ENCODE results near the gene RCBTB2. TPM values are rescaled to one million over a fixed set of nuclear protein-coding genes. Genes with fewer than 3 reads are reported as not detected.

Gene RCBTB2
- total RNA-seq, 1 donor: 7.0 TPM

DNA sequence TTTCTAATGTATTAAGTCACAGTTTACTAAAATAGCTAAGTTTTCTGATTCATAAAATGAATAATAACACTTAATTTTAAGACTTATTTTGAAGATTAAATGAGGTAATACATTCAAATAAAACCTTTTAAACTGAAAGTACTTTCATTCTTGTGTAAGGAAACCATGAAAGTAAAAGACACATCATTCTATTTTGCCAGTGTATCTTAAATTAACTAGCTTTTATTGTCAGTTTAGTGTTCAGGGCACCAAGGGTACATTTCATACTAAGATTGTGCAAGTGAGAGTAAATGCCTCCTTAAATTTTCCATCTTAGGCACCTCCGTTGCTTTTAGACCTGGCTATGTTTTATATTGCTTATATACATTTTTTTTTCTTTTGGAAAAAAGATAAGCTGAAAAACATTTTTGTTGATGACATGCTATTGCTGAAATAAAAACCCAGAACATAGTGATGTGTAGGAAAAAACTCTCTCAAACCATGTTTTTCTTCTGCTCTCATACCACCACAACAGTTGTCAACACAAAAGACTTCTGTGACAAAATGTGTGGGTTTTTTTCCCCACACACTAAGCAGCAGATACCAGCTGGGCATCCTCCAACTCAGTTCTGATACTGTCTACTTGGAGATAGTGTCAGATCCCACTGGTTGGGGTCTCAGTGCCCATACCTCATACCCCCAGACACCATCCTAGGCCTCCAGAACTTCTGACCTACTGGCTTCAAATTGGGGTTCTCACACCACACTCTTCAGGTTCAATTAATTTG lies 89.3 kb downstream of the RCBTB2 start:
- H3K4me3 ChIP-seq (ENCODE audit: low read depth, low read length): no peak overlapping the region
- DNase-seq (ENCODE audit: low read depth): no peak
- TF ChIP-seq, protein P1, sequence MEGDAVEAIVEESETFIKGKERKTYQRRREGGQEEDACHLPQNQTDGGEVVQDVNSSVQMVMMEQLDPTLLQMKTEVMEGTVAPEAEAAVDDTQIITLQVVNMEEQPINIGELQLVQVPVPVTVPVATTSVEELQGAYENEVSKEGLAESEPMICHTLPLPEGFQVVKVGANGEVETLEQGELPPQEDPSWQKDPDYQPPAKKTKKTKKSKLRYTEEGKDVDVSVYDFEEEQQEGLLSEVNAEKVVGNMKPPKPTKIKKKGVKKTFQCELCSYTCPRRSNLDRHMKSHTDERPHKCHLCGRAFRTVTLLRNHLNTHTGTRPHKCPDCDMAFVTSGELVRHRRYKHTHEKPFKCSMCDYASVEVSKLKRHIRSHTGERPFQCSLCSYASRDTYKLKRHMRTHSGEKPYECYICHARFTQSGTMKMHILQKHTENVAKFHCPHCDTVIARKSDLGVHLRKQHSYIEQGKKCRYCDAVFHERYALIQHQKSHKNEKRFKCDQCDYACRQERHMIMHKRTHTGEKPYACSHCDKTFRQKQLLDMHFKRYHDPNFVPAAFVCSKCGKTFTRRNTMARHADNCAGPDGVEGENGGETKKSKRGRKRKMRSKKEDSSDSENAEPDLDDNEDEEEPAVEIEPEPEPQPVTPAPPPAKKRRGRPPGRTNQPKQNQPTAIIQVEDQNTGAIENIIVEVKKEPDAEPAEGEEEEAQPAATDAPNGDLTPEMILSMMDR (IDR thresholded peaks at IDR 0.05; ENCODE audit: insufficient read depth, low read length): no peak

Other genes starting within 250 kb of the RCBTB2 start
- 23.3 and 48.4 TPM in 2 replicates for gene RB1, start 229.3 kb downstream of the RCBTB2 start, total RNA-seq (ENCODE audit: low replicate concordance)
- gene LPAR6, start 120.0 kb downstream of the RCBTB2 start, total RNA-seq (ENCODE audit: low replicate concordance): 0.90 and 11.2 TPM in 2 replicates
- not detected in 2 replicates for gene CYSLTR2, start 120.8 kb upstream of the RCBTB2 start, total RNA-seq (ENCODE audit: low replicate concordance)